ENCODE data around the gene HDAC7.

Gene HDAC7

GRCh38 chr12:47757840-47758583 lies 61.7 kb downstream of the HDAC7 start:
- TF ChIP-seq, protein P1, sequence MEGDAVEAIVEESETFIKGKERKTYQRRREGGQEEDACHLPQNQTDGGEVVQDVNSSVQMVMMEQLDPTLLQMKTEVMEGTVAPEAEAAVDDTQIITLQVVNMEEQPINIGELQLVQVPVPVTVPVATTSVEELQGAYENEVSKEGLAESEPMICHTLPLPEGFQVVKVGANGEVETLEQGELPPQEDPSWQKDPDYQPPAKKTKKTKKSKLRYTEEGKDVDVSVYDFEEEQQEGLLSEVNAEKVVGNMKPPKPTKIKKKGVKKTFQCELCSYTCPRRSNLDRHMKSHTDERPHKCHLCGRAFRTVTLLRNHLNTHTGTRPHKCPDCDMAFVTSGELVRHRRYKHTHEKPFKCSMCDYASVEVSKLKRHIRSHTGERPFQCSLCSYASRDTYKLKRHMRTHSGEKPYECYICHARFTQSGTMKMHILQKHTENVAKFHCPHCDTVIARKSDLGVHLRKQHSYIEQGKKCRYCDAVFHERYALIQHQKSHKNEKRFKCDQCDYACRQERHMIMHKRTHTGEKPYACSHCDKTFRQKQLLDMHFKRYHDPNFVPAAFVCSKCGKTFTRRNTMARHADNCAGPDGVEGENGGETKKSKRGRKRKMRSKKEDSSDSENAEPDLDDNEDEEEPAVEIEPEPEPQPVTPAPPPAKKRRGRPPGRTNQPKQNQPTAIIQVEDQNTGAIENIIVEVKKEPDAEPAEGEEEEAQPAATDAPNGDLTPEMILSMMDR (IDR thresholded peaks at IDR 0.05; ENCODE audit: insufficient read depth, low read length, poor library complexity, severe bottlenecking) = no peak
- Histone ChIP-seq H3K4me3 (replicated peaks; ENCODE audit: low read depth, low read length) (no peak overlapping the region), H3K27me3 (replicated peaks; ENCODE audit: control insufficient read depth, insufficient read depth, low read length) (no peaks in the 10 kb centered on the region), H3K36me3 (ENCODE audit: control insufficient read depth, insufficient read depth, low read length) (no peaks in the 10 kb centered on the region)
- DNase-seq (ENCODE audit: extremely low read depth, insufficient read length) = no peak

- TF ChIP-seq, protein P1 (IDR thresholded peaks at IDR 0.05; ENCODE audit: insufficient read depth, low read length, poor library complexity, severe bottlenecking) = no peak
- Histone ChIP-seq H3K27me3 (replicated peaks; ENCODE audit: control insufficient read depth, insufficient read depth, low read length) (no peaks in the 10 kb centered on the region), H3K4me3 (replicated peaks; ENCODE audit: low read depth, low read length) (no peak overlapping the region), H3K36me3 (ENCODE audit: control insufficient read depth, insufficient read depth, low read length) (no peaks in the 10 kb centered on the region)
- DNase-seq (ENCODE audit: extremely low read depth, insufficient read length) = no peak
Measured at GRCh38 chr12:47757364-47757839, 62.3 kb downstream of the HDAC7 start.

- TF ChIP-seq, protein P1 (IDR thresholded peaks at IDR 0.05; ENCODE audit: insufficient read depth, low read length, poor library complexity, severe bottlenecking) = no peak
- Histone ChIP-seq H3K27me3 (replicated peaks; ENCODE audit: control insufficient read depth, insufficient read depth, low read length) (no peaks in the 10 kb centered on the region), H3K36me3 (ENCODE audit: control insufficient read depth, insufficient read depth, low read length) (no peaks in the 10 kb centered on the region), H3K4me3 (replicated peaks; ENCODE audit: low read depth, low read length) (peak overlapping the region; percentile 52)
- peak; percentile 65 for DNase-seq (ENCODE audit: extremely low read depth, insufficient read length)
Measured at GRCh38 chr12:47755655-47756562, 63.8 kb downstream of the HDAC7 start.

DNA sequence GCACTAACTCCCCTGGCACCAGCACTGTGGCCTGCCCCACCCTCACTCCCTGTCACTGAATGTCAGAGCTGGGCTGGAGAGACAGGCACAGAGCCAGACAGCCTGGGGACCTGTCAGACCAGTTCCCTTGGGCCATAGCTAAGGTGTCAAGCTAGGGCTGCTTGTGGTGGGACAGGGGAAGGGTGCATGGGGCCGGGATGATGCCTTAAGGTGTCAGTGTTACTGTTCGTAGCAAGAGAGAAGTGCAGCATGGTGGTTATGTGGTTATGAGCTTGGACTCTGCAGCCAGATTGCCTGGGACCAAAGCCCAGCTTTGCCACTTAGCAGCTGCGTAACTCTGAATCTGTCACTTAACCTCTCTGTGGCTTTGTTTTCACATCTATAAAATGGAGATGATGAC lies 64.8 kb downstream of the HDAC7 start:
- H3K36me3 ChIP-seq (ENCODE audit: control insufficient read depth, insufficient read depth, low read length) = no peaks in the 10 kb centered on the region
- H3K4me3 ChIP-seq (replicated peaks; ENCODE audit: low read depth, low read length) = peak overlapping the region; percentile 52; the same call in 1 of the 2 replicates
- no peak for DNase-seq (ENCODE audit: extremely low read depth, insufficient read length)
- H3K27me3 ChIP-seq (replicated peaks; ENCODE audit: control insufficient read depth, insufficient read depth, low read length) = no peaks in the 10 kb centered on the region
- TF ChIP-seq, protein P1 (IDR thresholded peaks at IDR 0.05; ENCODE audit: insufficient read depth, low read length, poor library complexity, severe bottlenecking) = no peak

- no peaks in the 10 kb centered on the region for H3K36me3 ChIP-seq (ENCODE audit: control insufficient read depth, insufficient read depth, low read length)
- no peak overlapping the region for H3K4me3 ChIP-seq (replicated peaks; ENCODE audit: low read depth, low read length)
- H3K27me3 ChIP-seq (replicated peaks; ENCODE audit: control insufficient read depth, insufficient read depth, low read length) = no peaks in the 10 kb centered on the region
- DNase-seq (ENCODE audit: extremely low read depth, insufficient read length) = no peak
- TF ChIP-seq, protein P1 (IDR thresholded peaks at IDR 0.05; ENCODE audit: insufficient read depth, low read length, poor library complexity, severe bottlenecking) = no peak
Measured at GRCh38 chr12:47754126-47754525, 65.6 kb downstream of the HDAC7 start.
